Measurements from ENCODE around the gene CYP20A1. TPM values are rescaled to one million over a fixed set of nuclear protein-coding genes. Genes with fewer than 3 reads are reported as not detected.
A peak's percentile ranks its signal among the peaks of the same experiment; 100 is the strongest.

Gene CYP20A1
- total and polyA plus RNA-seq, 9 of the 15 experiments (the other 6 are each of a cell fraction or from before 2014, with no cell fraction given) = 10.3 to 31.7 (median 12.4) TPM

GRCh38 chr2:203195331-203196036, 43.3 kb upstream of the CYP20A1 start:
- Histone ChIP-seq H3K4me3 (no peak overlapping the region), H3K4me2 (ENCODE audit: insufficient read depth, low read length) (no peak overlapping the region), H3K27ac (ENCODE audit: extremely low read depth, low read depth, low read length) (no peak overlapping the region), H4K20me1 (replicated peaks; ENCODE audit: control insufficient read depth, insufficient read depth, low read length) (no peaks in the 10 kb centered on the region), H3K9ac (ENCODE audit: insufficient read depth in 1 of 2, low read depth in 2 of 2, low read length in 2 of 2) (no peak overlapping the region), H3K9me1 (ENCODE audit: control insufficient read depth, insufficient read depth, low read length) (no peaks in the 10 kb centered on the region), H3K27me3 (ENCODE audit: control insufficient read depth in 2 of 2, insufficient read depth in 2 of 2, low read length in 2 of 2) (no peaks in the 10 kb centered on the region), H3K4me1 (replicated peaks in 1 of 2; ENCODE audit: control insufficient read depth in 2 of 2, insufficient read depth in 2 of 2, low read length in 2 of 2) (no peaks in the 10 kb centered on the region; a peak in 1 of 5 replicates), H2AFZ (ENCODE audit: low read depth, low read length) (no peak overlapping the region), H3K36me3 (ENCODE audit: control insufficient read depth, insufficient read depth, low read length) (peaks cover 2% of the 10 kb centered on the region; the same call in 1 of the 3 replicates), H3K79me2 (ENCODE audit: control insufficient read depth, insufficient read depth, low read length) (no peaks in the 10 kb centered on the region), H3K9me3 (replicated peaks; ENCODE audit: control insufficient read depth, insufficient read depth, low read depth, low read length) (no peaks in the 10 kb centered on the region)
- BruUV-seq (replicated peaks) = no TSS peak
- POLR2A ChIA-PET = no interaction called here
- WGBS (ENCODE audit: insufficient coverage, low coverage, missing lambda C conversion rate) = 77% methylated on average over 5 of the region's 5 CpGs
- FAIRE-seq (no peak), ATAC-seq (no peak), DNase-seq (ENCODE audit: extremely low read depth in 1 of 4, low spot score in 3 of 4) (no peak)
- intact Hi-C loops (cut with micrococcal nuclease) (no loop called here), in situ Hi-C loops (cut with MboI) (no loop called here)
- no peak for TF ChIP-seq NFRKB (IDR thresholded peaks at IDR 0.05; ENCODE audit: low read depth)
- TF ChIP-seq, protein P1, sequence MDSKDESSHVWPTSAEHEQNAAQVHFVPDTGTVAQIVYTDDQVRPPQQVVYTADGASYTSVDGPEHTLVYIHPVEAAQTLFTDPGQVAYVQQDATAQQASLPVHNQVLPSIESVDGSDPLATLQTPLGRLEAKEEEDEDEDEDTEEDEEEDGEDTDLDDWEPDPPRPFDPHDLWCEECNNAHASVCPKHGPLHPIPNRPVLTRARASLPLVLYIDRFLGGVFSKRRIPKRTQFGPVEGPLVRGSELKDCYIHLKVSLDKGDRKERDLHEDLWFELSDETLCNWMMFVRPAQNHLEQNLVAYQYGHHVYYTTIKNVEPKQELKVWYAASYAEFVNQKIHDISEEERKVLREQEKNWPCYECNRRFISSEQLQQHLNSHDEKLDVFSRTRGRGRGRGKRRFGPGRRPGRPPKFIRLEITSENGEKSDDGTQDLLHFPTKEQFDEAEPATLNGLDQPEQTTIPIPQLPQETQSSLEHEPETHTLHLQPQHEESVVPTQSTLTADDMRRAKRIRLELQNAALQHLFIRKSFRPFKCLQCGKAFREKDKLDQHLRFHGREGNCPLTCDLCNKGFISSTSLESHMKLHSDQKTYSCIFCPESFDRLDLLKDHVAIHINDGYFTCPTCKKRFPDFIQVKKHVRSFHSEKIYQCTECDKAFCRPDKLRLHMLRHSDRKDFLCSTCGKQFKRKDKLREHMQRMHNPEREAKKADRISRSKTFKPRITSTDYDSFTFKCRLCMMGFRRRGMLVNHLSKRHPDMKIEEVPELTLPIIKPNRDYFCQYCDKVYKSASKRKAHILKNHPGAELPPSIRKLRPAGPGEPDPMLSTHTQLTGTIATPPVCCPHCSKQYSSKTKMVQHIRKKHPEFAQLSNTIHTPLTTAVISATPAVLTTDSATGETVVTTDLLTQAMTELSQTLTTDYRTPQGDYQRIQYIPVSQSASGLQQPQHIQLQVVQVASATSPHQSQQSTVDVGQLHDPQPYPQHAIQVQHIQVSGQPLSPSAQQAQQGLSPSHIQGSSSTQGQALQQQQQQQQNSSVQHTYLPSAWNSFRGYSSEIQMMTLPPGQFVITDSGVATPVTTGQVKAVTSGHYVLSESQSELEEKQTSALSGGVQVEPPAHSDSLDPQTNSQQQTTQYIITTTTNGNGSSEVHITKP (IDR thresholded peaks at IDR 0.05; ENCODE audit: partially characterized antibody) = peak; percentile 35
- CTCF ChIA-PET (ENCODE audit: low intra/inter-chr PET ratio) = no interaction called here

Measured in K562 (cell line).